Ramos (cell line): Measurements from ENCODE around the gene MTPN.

Experiments used
- in situ Hi-C: fragments of 300-500 bp; cut with MboI; formaldehyde crosslinking; loops from one replicate; pipeline ENCODE4 v1.14.3; 2022; ENCODE audit warnings: low sequenced_read_pairs; ENCODE audit not compliant: unreplicated experiment

Gene MTPN

GRCh38 chr7:135960709-135961451 lies 16.3 kb downstream of the MTPN start:
- in situ Hi-C loops, result no loop called here

- in situ Hi-C loops, result no loop called here
These were observed 17.4 kb downstream of the MTPN start for GRCh38 chr7:135959646-135960363.

- in situ Hi-C loops, result no loop called here
These were observed 19.0 kb downstream of the MTPN start for GRCh38 chr7:135958173-135958572.

GRCh38 chr7:135957627-135958026 lies 19.5 kb downstream of the MTPN start:
- in situ Hi-C loops, result no loop called here

GRCh38 chr7:135956393-135956792 lies 20.8 kb downstream of the MTPN start:
- in situ Hi-C loops, result no loop called here

GRCh38 chr7:135950972-135951371 lies 26.2 kb downstream of the MTPN start:
- in situ Hi-C loops, result no loop called here

GRCh38 chr7:135950429-135950828 lies 26.7 kb downstream of the MTPN start:
- in situ Hi-C loops, result no loop called here

GRCh38 chr7:135946289-135947055 lies 30.7 kb downstream of the MTPN start:
- in situ Hi-C loops, result no loop called here

- in situ Hi-C loops, result no loop called here
These were observed 32.4 kb downstream of the MTPN start for GRCh38 chr7:135944753-135945152.

GRCh38 chr7:135943134-135943879 lies 33.9 kb downstream of the MTPN start:
- in situ Hi-C loops, result no loop called here

GRCh38 chr7:135942614-135943013 lies 34.5 kb downstream of the MTPN start:
- in situ Hi-C loops, result no loop called here

- in situ Hi-C loops, result no loop called here
These were observed 36.8 kb downstream of the MTPN start for GRCh38 chr7:135940077-135941075.

GRCh38 chr7:135939261-135939812 lies 37.8 kb downstream of the MTPN start:
- in situ Hi-C loops, result no loop called here

GRCh38 chr7:135938563-135938962 lies 38.6 kb downstream of the MTPN start:
- in situ Hi-C loops, result no loop called here

- in situ Hi-C loops, result no loop called here
These were observed 39.1 kb downstream of the MTPN start for GRCh38 chr7:135938086-135938485.

GRCh38 chr7:135936497-135937217 lies 40.5 kb downstream of the MTPN start:
- in situ Hi-C loops, result no loop called here

GRCh38 chr7:135934651-135935050 lies 42.5 kb downstream of the MTPN start:
- in situ Hi-C loops, result no loop called here

GRCh38 chr7:135933509-135934188 lies 43.5 kb downstream of the MTPN start:
- in situ Hi-C loops, result no loop called here
